Nephron (organoid): Measurements from ENCODE around the gene THRB.

Experiments used
- H3K27ac Mint-ChIP-seq, 3 experiments: 2 replicates each; pipeline ENCODE4 v1.8.0; 2020; ENCODE audit warnings: mixed read lengths in 3 of 3, mild to moderate bottlenecking in 2 of 3, moderate library complexity in 1 of 3
- H3K27me3 Mint-ChIP-seq: 2 replicates; pipeline ENCODE4 v1.8.0; 2021; ENCODE audit warnings: low read depth, mild to moderate bottlenecking, moderate library complexity, mixed read lengths
- H3K36me3 Mint-ChIP-seq: 2 replicates; pipeline ENCODE4 v1.8.0; 2020; ENCODE audit warnings: low read depth, mixed read lengths
- H3K4me1 Mint-ChIP-seq: 2 replicates; pipeline ENCODE4 v1.8.0; 2020; ENCODE audit warnings: mixed read lengths
- H3K4me3 Mint-ChIP-seq, 3 experiments: 2 replicates each; pipeline ENCODE4 v1.8.0; 2020; ENCODE audit warnings: mild to moderate bottlenecking in 3 of 3, mixed read lengths in 3 of 3, moderate library complexity in 2 of 3
- H3K9me3 Mint-ChIP-seq: 2 replicates; pipeline ENCODE4 v1.8.0; 2020; ENCODE audit warnings: mixed read lengths
- TF ChIP-seq, protein P1 (sequence below), 3 experiments: fragments of 200-600 bp; sonication (generic); IDR thresholded peaks; one replicate each; pipeline ENCODE4 v1.5.0; 2021; ENCODE audit warnings: antibody characterized with exemption in 3 of 3; ENCODE audit not compliant: unreplicated experiment in 3 of 3

The THRB gene

DNA sequence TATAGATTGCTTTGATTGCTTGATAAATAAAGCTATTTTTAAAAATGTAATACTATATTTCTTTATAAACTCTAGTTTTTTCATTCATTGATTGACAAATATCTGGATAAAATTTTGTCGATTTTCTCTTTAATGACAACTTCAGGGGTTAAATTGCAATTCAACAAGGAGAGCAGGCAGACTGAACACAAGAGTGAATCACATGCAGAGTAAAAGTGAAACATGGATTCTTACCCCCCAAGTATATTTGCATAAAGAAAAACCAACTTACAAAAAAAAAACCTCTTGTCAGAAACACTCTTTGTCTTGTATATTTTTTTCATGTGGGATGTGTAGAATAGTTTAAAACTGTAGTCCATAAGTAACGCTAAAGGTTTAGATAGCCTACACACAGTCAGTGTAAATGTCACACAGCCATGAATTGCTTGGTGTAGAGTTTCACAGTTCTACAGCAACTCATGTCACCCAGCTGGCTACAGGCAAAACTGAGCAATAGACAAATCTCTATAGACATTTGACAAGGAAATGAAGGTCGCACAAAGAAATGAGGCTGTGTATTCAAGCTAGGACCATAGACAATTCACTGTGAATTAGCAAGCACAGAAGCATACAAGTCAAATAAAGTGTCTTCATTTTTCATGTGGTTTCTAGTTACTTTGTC is 141.6 kb downstream of the THRB start:
- TF ChIP-seq, protein P1, sequence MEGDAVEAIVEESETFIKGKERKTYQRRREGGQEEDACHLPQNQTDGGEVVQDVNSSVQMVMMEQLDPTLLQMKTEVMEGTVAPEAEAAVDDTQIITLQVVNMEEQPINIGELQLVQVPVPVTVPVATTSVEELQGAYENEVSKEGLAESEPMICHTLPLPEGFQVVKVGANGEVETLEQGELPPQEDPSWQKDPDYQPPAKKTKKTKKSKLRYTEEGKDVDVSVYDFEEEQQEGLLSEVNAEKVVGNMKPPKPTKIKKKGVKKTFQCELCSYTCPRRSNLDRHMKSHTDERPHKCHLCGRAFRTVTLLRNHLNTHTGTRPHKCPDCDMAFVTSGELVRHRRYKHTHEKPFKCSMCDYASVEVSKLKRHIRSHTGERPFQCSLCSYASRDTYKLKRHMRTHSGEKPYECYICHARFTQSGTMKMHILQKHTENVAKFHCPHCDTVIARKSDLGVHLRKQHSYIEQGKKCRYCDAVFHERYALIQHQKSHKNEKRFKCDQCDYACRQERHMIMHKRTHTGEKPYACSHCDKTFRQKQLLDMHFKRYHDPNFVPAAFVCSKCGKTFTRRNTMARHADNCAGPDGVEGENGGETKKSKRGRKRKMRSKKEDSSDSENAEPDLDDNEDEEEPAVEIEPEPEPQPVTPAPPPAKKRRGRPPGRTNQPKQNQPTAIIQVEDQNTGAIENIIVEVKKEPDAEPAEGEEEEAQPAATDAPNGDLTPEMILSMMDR (IDR thresholded peaks at IDR 0.05; ENCODE audit: unreplicated experiment in 3 of 3): no peak
- peaks cover 4% of the 10 kb centered on the region for H3K9me3 Mint-ChIP-seq
- H3K36me3 Mint-ChIP-seq: peaks cover 7% of the 10 kb centered on the region
- H3K4me3 Mint-ChIP-seq: no peak overlapping the region
- peaks cover 20% of the 10 kb centered on the region for H3K4me1 Mint-ChIP-seq
- H3K27me3 Mint-ChIP-seq: no peaks in the 10 kb centered on the region
- peak overlapping the region in 2 of 3 experiments; percentile 59 to 79 for H3K27ac Mint-ChIP-seq

DNA sequence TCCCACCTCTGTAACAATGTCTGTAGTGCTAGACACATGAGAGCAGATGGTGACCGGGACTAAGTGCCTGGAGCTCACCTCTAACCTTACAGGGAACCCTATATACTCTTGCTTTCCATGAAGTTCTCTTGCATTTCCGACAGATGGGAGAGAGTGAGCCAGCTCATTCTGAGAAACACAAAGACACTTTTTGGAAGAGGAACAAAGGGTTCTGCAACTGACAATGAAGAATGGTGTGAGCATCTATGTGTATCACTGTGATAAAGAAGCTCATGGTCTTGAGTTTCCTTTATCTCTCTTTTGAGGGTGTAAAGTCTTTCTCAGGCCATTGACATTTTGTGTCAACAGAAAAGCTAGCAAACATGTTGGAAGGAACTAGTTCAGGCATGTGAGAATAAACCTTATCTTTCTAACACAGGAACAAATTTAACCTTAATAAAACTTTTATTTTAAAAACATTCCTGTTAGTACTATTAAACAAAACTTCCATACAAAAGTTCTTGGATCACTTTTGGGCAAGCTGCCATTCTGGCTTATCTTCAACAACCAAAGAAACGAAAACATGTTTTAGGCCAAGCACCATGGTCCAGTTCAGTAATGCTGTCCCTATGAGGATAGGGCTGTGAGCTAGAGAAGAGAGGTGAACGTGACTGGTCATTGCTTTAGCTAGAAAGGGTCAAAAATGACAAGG is 142.7 kb downstream of the THRB start:
- Mint-ChIP-seq H3K27ac (peak overlapping the region; percentile 39 to 96 (median 79)), H3K27me3 (no peaks in the 10 kb centered on the region), H3K36me3 (peaks cover 7% of the 10 kb centered on the region), H3K4me3 (no peak overlapping the region), H3K9me3 (peaks cover 4% of the 10 kb centered on the region), H3K4me1 (peaks cover 20% of the 10 kb centered on the region)
- TF ChIP-seq, protein P1 (IDR thresholded peaks at IDR 0.05; ENCODE audit: unreplicated experiment in 3 of 3): no peak

DNA sequence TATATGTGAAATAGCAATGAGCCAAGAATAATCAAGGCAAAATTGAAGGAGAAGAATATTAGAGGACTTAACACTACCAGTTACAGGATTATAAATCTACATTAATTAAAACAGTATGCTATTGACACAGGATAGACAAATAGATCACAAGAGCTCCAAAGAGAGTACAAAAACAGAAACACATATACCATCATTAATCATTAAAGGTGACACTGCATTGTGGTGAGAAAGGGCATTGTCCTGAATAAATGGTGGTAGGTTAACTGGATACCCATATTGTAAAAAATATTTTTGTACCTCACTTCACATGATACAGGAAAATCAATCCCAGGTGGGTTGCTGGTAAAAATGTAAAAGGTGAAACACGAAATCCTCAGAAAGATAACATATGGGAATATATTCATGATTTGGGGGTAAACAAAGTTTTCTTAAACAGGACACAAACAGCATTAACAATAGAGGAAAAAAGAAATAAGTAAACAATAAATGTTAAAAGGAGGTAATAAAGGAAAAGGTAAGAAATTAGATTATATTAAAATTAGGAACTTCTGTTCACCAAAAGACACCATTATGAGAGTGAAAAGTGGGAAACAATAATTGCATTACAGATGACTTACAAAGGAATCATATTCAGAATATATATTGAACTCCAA is 145.2 kb downstream of the THRB start:
- Mint-ChIP-seq H3K36me3 (peaks cover 3% of the 10 kb centered on the region), H3K27me3 (no peaks in the 10 kb centered on the region), H3K9me3 (peaks cover 4% of the 10 kb centered on the region), H3K27ac (no peak overlapping the region), H3K4me3 (no peak overlapping the region), H3K4me1 (peaks cover 26% of the 10 kb centered on the region)
- TF ChIP-seq, protein P1 (IDR thresholded peaks at IDR 0.05; ENCODE audit: unreplicated experiment in 3 of 3): no peak

DNA sequence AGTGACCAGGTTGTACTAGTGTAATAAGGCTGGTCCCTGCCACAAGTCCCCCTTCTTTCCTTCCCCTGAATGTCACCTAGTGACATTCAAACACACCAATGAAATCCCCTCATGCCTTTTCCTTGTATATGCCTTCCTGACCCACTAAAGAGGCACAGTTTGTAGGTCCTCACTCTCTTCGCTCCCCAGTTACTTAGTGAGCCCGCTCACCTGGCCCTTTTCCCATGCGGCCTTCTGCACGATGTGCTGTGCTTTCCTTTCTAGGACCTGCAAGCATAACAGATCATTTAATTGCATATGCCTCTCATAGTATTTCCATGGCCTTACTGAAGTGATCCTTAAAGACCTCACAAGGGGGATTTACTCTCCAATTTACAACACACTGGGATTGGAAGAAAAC is 146.3 kb downstream of the THRB start:
- TF ChIP-seq, protein P1 (IDR thresholded peaks at IDR 0.05; ENCODE audit: unreplicated experiment in 3 of 3): no peak
- H3K9me3 Mint-ChIP-seq: no peaks in the 10 kb centered on the region
- no peaks in the 10 kb centered on the region for H3K36me3 Mint-ChIP-seq
- H3K4me3 Mint-ChIP-seq: no peak overlapping the region
- no peak overlapping the region for H3K27ac Mint-ChIP-seq
- peaks cover 26% of the 10 kb centered on the region for H3K4me1 Mint-ChIP-seq
- H3K27me3 Mint-ChIP-seq: no peaks in the 10 kb centered on the region

DNA sequence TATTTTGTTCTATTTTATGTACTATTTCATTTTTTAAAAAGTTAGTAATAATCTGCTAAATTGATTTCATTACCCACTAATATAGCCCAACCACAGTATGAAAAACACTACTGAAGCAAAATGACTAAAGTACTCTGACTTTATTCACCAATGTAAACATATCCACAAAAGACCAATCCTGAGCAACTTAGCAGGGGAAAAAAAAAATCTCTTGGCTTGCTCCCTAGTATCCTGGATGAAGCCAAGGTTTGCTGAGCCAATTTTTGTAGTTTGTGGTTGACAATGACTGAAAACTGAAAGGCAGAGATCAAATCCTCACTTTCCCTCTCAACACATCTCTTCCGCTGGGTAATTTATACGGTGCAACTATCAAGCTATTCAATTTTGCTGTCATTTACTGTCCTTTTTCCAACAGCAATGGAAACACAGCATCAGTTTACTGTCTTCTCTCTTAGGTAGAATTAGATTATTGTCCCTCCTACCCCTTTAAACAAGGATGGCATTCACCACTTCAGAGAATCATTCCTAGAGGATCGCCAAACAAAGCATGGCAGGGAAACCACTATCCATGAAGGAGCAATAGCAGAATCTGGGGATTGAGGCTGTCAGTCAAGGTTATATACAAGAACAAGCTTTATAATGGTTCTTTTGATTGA is 149.7 kb downstream of the THRB start:
- Mint-ChIP-seq H3K27ac (no peak overlapping the region), H3K4me1 (peaks cover 12% of the 10 kb centered on the region), H3K4me3 (no peak overlapping the region), H3K36me3 (no peaks in the 10 kb centered on the region), H3K9me3 (no peaks in the 10 kb centered on the region), H3K27me3 (no peaks in the 10 kb centered on the region)
- TF ChIP-seq, protein P1 (IDR thresholded peaks at IDR 0.05; ENCODE audit: unreplicated experiment in 3 of 3): no peak
